Lung (tissue), 12 donors: ENCODE results near the gene SCARB2. TPM values are rescaled to one million over a fixed set of nuclear protein-coding genes. Genes with fewer than 3 reads are reported as not detected.

ENCODE experiments used
- ATAC-seq: fragments of 200-7000 bp; cut with Tn5 transposase; one replicate; pipeline ENCODE4 v1.9.1; 2020; ENCODE audit warnings: moderate number of reproducible peaks; ENCODE audit not compliant: insufficient read depth, low FRiP score
- DNase-seq, 3 donors: peaks; one replicate each; pipeline ENCODE4 v3.0.0-alpha.2; 2013 to 2017
- H3K27ac ChIP-seq, 2 donors: one replicate each; pipeline ENCODE4 v1.5.1; 2013; ENCODE audit warnings: mild to moderate bottlenecking in 2 of 2, moderate library complexity in 2 of 2, control low read depth in 1 of 2, inconsistent platforms in 1 of 2, low read depth in 1 of 2, low read length in 1 of 2
- H3K27me3 ChIP-seq, 3 donors: one replicate each; pipeline ENCODE4 v1.5.1; 2013; ENCODE audit warnings: low read length in 2 of 3; ENCODE audit not compliant: control insufficient read depth in 3 of 3, insufficient read depth in 3 of 3
- H3K36me3 ChIP-seq, 4 donors: one replicate each; pipeline ENCODE4 v1.5.1; 2013; ENCODE audit warnings: low read length in 4 of 4, mild to moderate bottlenecking in 1 of 4, moderate library complexity in 1 of 4; ENCODE audit not compliant: control insufficient read depth in 4 of 4, insufficient read depth in 4 of 4
- H3K4me1 ChIP-seq, 5 donors: one replicate each; pipeline ENCODE4 v1.5.1; 2013; ENCODE audit warnings: low read length in 5 of 5, mild to moderate bottlenecking in 2 of 5, moderate library complexity in 1 of 5; ENCODE audit not compliant: control insufficient read depth in 5 of 5, insufficient read depth in 5 of 5
- H3K4me3 ChIP-seq: one replicate; pipeline ENCODE4 v1.5.1; 2013; ENCODE audit warnings: mild to moderate bottlenecking, control low read depth, moderate library complexity
- H3K9ac ChIP-seq, 2 donors: one replicate each; pipeline ENCODE4 v1.5.1; 2013; ENCODE audit warnings: low read length in 2 of 2, control low read depth in 1 of 2; ENCODE audit not compliant: insufficient read depth in 1 of 2
- H3K9me3 ChIP-seq, 4 donors: one replicate each; pipeline ENCODE4 v1.5.1; 2013; ENCODE audit warnings: low read length in 3 of 4, mild to moderate bottlenecking in 1 of 4, moderate library complexity in 1 of 4; ENCODE audit not compliant: control insufficient read depth in 4 of 4, insufficient read depth in 3 of 4
- CTCF ChIP-seq: IDR thresholded peaks from 2 replicates; pipeline ENCODE4 v1.5.1; 2012; ENCODE audit warnings: mild to moderate bottlenecking; ENCODE audit errors: control extremely low read depth, extremely low read depth
- WGBS, 2 donors: extraction: QIAGEN DNeasy Blood & Tissue Kit; methylation state at CpG; one replicate each; pipeline ENCODE4 v1.1.7; 2013; 5-methylcytosine and 5-hydroxymethylcytosine counted together
- polyA plus RNA-seq, 2 donors: library from polyadenylated mRNA; stranded (reverse); fragments of 200-250 nt; gene quantifications; one replicate each; pipeline ENCODE4 v1.2.1, GENCODE V29; 2013
- total RNA-seq, 2 donors: library from RNA; depleted of rRNA in 1 of 2; stranded (reverse); fragments of >200 nt in 1 of 2; gene quantifications; one replicate each; pipeline ENCODE4 v1.2.1, GENCODE V29; 2014 to 2021
- donor health status: control.
- donor health status: control.
- donor health status: Bipolar disorder and iron deficiency.
- donor health status: healthy.
- donor health status: DM: yes; HTN: yes; CAD: no.

Gene SCARB2
- total and polyA plus RNA-seq, 4 donors, result 104 to 360 (median 150) TPM

GRCh38 chr4:76197031-76197743 is 16.4 kb downstream of the SCARB2 start:
- Histone ChIP-seq H3K9ac (no peak overlapping the region), H3K36me3 (peaks cover 2 to 34% (median 17%) of the 10 kb centered on the region in 4 donors), H3K27ac (peak overlapping the region; percentile 35 to 58), H3K9me3 (peaks cover 0 to 3% (median under 1%) of the 10 kb centered on the region in 4 donors), H3K4me1 (peaks cover 22 to 61% (median 44%) of the 10 kb centered on the region in 5 donors), H3K4me3 (no peak overlapping the region), H3K27me3 (no peaks in the 10 kb centered on the region)
- DNase-seq, result no peak
- 77 to 84% methylated on average over 10 of the region's 10 CpGs for WGBS, 2 donors
- no peak for TF ChIP-seq CTCF
- no peak for ATAC-seq

- Histone ChIP-seq H3K4me1 (peaks cover 22 to 61% (median 43%) of the 10 kb centered on the region in 5 donors), H3K9me3 (peaks cover 0 to 3% (median 1%) of the 10 kb centered on the region in 4 donors), H3K36me3 (peaks cover 4 to 40% (median 20%) of the 10 kb centered on the region in 4 donors), H3K27ac (peak overlapping the region in 1 of 2 donors; percentile 58), H3K4me3 (no peak overlapping the region), H3K27me3 (no peaks in the 10 kb centered on the region), H3K9ac (no peak overlapping the region)
- ATAC-seq, result no peak
- no peak for TF ChIP-seq CTCF
- DNase-seq, result no peak
- WGBS, 2 donors, result 95 to 96% methylated on average over 2 of the region's 2 CpGs
These were observed 17.2 kb downstream of the SCARB2 start for GRCh38 chr4:76196376-76196775.

GRCh38 chr4:76195326-76195725 is 18.3 kb downstream of the SCARB2 start:
- Histone ChIP-seq H3K27me3 (no peaks in the 10 kb centered on the region), H3K9ac (no peak overlapping the region), H3K36me3 (peaks cover 4 to 45% (median 24%) of the 10 kb centered on the region in 4 donors), H3K4me1 (peaks cover 20 to 53% (median 35%) of the 10 kb centered on the region in 5 donors), H3K27ac (peak overlapping the region in 1 of 2 donors; percentile 52), H3K9me3 (peaks cover 0 to 4% (median 1%) of the 10 kb centered on the region in 4 donors), H3K4me3 (no peak overlapping the region)
- ATAC-seq (no peak), DNase-seq (no peak)
- TF ChIP-seq CTCF, result no peak
- WGBS, 2 donors, result 61 to 72% methylated on average over 3 of the region's 3 CpGs
